HuH-7 (cell line): ENCODE data around the gene TNS3.
"Not testable (repeated sequence)": the region's sequence is repeated elsewhere in the genome, so short reads cannot be mapped to it uniquely, and the experiment has no call there.

ENCODE experiments used
- DNase-seq: peaks from one replicate; pipeline ENCODE4 v3.0.0; 2011; ENCODE audit warnings: low spot score

The TNS3 gene

GRCh38 chr7:47581804-47582763 is at the start of gene TNS3:
Gene TNS3 (minus strand): TSS chr7:47582111. CDS start chr7:47439636, 142,475 bp downstream.
- DNase-seq = peak; percentile 68

DNA sequence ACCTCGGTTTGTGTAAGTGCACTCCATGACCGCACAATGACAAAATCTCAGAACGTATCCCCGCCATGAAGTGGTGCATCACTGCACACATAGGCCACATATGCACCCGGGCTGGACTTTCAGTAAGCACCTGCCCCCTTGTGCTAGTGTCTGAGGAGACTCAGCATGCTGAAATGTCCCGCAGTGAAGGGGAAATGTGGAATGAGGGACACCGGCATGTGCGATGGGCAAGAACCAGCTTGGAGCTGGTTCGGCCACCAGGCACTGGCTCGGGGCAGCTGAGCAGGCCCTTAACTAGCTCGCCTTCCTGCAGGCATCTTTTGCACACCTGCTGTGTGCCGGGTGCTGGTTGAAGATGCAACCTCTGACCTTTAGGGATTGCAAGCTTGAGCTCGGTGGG is 49.8 kb upstream of the TNS3 start:
- no peak for DNase-seq

DNA sequence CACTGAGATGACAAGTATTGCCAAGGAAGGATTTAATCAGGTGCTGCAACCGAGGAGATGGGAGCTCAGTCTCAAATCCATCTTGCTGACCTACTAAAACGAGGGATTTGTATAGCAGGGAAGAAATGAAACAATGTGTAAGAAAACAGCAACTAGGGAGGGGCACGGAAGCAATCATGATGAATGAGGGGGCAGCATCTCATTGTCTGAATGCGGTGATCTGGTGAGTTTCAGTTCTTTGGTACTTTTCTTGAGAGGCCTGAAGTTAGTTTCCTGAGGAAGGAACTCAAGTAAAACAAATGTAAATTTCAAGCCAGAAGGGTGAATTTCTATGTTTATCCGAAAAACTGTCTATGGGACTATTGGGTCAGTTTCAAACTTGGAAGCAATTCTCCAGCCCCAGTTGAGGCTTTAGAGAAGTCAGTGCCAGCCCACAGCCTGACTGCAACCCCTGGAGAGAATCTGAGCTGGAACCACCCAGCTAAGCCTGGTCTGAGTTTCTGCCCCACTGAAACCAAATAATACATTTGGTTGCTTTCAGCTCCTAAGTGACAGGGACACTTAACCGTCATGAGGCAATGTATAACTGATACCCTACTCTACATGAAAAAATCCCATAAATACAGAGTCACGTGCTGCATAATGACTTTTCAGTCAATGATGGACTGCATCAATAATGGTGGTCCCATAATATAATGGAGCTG is 45.8 kb upstream of the TNS3 start:
- DNase-seq = no peak

DNA sequence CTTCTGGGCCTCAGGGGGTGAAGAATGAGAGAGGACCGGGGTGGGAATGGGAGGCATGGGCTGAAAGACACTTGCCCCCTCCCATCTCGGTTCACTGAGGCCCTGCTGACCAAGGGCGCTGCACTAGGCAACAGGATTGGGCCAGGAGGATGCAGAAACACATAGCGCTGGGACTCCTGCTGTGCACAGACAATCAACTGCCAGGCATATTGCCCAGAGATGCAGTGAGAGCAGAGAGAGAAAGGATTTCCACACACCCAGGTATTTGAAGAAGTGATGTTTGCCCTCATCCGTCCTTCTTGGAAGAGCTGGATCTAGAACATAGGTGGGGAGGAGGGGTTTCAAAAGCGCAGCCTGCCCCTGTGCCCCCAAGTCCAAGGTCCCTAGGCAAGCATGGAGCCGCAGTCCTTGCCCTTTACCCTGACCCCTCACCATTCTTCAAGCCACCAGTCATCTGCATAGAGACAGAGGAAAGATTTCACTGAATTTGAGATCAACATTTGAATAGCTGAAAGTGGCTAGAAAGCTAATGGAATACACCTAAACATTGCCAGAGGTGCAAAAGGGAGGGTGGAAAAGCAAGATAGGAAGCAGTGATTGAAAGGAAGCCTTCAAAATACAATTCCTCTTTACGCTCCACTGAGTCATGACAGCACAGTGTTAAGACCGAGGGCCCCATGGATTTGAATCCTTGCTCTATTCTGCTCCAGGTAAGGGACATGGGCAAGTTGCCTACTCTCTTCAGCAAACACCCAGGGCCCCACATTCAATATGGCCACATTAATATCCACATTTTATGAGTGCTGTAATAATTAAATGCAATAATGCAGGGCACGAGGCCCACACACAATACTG is 44.2 kb upstream of the TNS3 start:
- DNase-seq = no peak

DNA sequence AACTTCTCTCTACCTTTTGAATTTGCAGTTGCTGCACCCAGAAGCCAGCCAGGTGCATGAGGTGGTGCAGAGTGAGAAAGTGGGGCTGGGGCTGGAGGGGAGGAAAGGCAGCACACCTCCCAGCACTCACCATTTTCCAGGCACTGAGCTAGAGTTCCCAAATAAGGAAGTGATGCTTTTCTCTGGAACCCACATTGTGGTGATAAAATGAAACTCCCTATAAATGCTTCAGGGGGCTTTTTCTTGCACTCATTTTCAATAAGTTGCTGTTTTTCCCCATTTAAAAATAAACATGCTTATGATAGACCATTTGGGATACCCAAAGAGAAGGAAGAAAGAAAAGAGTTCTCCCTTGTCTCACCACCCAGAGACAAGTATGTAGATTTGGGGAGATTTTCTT is 42.8 kb upstream of the TNS3 start:
- no peak for DNase-seq

DNA sequence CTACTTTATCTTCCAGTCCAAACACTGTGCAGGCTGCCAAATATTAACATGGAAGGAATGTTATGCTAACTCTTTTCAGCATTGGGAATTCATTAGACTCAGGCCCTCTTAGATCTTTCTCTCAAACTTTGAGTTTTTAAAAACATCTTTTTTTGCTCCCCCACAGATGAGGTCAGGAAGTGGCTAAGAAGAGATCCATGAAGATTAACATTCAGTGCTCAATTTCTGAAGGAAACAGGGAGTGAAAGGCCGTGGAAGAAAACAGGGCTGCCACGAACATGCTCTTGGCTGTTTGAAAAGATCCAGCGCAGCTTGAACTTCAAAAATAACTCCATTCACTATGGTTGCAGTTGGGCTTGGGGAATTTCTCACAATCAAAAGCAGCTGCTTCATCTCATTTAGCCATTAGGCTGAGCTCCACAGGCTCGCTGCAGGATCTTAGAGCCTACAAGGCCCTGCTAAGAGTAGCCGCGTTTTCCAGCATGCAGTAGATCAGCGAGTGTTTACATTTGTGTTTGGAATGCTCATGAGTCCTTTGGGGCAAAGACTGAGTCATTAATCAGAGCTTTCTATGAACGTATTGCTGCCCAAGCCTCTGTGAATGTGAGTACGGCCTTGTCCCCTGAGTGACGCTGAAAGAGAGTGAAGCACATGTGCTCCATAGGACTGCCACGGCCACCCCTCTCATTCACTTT is 41.2 kb upstream of the TNS3 start:
- peak; percentile 50 for DNase-seq

DNA sequence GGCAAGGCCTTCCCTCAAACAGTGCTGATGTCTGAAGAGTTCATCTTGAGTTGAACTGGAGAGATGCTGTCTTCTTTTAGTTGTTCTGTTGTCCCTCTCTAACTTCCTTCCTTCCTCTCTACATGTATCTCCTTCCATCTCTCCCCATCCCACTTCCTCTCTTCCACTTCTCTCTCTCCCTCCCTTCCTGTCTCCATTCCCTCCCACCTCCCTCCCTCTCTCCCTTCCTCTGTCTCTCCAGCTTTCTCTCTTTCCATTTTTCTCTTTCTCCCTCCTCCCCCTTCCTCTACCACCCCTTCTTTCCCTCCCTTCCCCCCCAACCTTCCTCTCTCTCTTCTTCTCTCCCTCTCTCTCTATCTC is 40.7 kb upstream of the TNS3 start:
- DNase-seq = no peak

- DNase-seq = no peak
Observed at GRCh38 chr7:47621979-47622561, 40.2 kb upstream of the TNS3 start.

DNA sequence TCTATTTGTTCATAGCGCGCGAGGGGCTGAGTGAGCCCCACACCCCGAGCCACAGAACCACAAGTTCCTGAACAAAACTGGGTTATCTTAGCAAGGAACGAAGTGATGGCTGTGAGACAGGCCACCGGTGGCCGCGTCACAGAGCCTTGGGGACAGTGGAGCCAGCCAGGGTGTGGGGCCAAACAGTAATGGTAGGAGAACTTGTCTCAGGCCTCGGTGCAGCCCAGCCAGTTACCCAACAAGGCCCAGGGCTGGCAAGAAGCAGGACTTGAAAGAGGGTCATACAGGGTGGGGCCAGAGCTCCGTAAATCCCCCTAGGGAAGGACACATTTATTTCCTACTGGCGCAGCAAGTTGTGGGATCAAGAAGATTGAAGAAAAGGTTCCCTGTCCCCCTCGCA is 39.4 kb upstream of the TNS3 start:
- DNase-seq = no peak

- no peak for DNase-seq
Observed at GRCh38 chr7:47619806-47620205, 37.9 kb upstream of the TNS3 start.

- no peak for DNase-seq
Observed at GRCh38 chr7:47617131-47617530, 35.2 kb upstream of the TNS3 start.

DNA sequence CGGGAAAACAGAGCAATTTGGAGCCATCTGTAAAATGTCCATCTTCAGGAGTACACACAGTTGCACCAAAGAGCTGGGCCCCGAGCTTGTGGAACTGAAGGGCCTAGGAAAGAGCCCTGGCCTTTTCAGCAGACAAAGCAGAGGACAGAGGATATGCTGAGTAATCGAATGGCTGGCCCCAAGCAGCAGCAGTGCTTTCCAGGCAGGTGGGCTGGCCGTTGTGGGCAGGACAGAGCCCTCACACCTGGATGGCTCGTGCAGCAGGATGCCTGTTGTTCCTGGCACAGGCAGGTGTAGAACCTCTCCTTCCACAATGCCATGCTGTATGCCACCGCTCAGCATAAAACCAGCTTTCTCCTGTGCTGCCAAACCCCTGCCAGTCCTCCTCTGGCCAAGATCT is 32.5 kb upstream of the TNS3 start:
- no peak for DNase-seq

GRCh38 chr7:47611045-47611511 is 29.2 kb upstream of the TNS3 start:
- DNase-seq = peak; percentile 52

- peak; percentile 69 for DNase-seq
Observed at GRCh38 chr7:47610506-47611044, 28.7 kb upstream of the TNS3 start.

DNA sequence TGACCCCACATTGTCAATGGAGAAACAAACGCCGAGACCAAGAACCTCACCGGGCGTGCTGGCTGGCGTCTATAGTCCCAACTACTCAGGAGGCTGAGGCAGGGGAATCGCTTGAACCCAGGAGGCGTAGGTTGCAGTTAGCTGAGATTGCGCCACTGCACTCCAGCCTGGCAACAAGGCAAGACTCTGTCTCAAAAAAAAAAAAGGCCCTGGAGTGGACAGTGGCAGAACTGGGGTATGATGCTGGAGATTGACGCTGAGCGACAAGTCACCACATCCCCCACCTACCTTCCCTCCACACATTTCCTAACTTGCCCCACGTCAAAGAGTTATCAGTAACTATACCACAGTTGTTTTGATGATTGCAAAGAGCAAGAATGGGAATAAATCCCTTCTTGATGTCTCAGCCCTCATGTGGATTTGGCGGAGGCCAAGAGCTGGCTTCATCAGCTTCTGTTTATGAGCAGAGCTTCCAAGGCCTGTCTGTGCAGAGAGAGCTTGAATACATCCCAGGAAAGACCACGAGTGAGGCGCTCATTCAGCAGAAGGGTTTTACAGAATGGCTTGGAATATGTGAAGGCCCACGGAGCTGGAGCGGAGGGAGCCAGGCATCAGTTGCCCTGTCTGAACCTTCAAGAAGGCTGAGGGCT is 28.0 kb upstream of the TNS3 start:
- no peak for DNase-seq

- DNase-seq = not testable (repeated sequence)
Observed at GRCh38 chr7:47606593-47607046, 24.7 kb upstream of the TNS3 start.

GRCh38 chr7:47605816-47606575 is 24.1 kb upstream of the TNS3 start:
- DNase-seq = no peak

DNA sequence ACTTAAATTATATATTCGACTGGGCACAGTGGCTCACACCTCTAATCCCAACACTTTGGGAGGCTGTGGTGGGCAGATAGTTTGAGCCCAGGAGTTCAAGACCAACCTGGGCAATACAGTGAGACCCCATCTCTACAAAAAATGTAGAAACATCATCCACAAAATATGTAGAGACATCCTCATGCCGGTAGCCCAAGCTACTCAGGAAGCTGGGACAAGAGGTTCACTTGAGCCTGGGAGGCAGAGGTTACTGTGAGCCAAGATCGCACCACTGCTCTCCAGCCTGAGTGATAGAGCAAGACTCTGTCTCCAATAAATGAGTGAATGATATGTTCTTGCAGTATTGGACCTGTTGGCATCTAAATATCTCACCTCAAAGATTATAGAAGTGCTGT is 22.6 kb upstream of the TNS3 start:
- no peak for DNase-seq

GRCh38 chr7:47603514-47604255 is 21.8 kb upstream of the TNS3 start:
- DNase-seq = not testable (repeated sequence)
